Suppressor macrophage treated with lipopolysaccharide for 4 hours (primary cell): ENCODE results near the gene LRRC43.

Source experiments
- DNase-seq: peaks from one replicate; pipeline ENCODE4 v3.0.0-alpha.2; 2020

The LRRC43 gene

GRCh38 chr12:122227341-122227740, 44.4 kb downstream of the LRRC43 start:
- DNase-seq: no peak

GRCh38 chr12:122228092-122228491, 45.2 kb downstream of the LRRC43 start:
- no peak for DNase-seq

- DNase-seq: no peak
Measured at GRCh38 chr12:122230798-122231197, 47.9 kb downstream of the LRRC43 start.

GRCh38 chr12:122232691-122233090, 49.8 kb downstream of the LRRC43 start:
- no peak for DNase-seq

- DNase-seq: peak; percentile 8
Measured at GRCh38 chr12:122235741-122236140, 52.8 kb downstream of the LRRC43 start.

GRCh38 chr12:122238861-122239260, 55.9 kb downstream of the LRRC43 start:
- DNase-seq: no peak

- DNase-seq: no peak
Measured at GRCh38 chr12:122243965-122244364, 61.0 kb downstream of the LRRC43 start.

- DNase-seq: no peak
Measured at GRCh38 chr12:122244565-122245371, 61.8 kb downstream of the LRRC43 start.

- DNase-seq: no peak
Measured at GRCh38 chr12:122245553-122245952, 62.6 kb downstream of the LRRC43 start.

GRCh38 chr12:122250047-122250446, 67.1 kb downstream of the LRRC43 start:
- no peak for DNase-seq

GRCh38 chr12:122250536-122250935, 67.6 kb downstream of the LRRC43 start:
- DNase-seq: no peak
